Liver (tissue), 9 donors: ENCODE measurements around the gene PSD. TPM values are rescaled to one million over a fixed set of nuclear protein-coding genes. Genes with fewer than 3 reads are reported as not detected.

Experiments used
- DNase-seq: peaks from one replicate; pipeline ENCODE4 v3.0.0-alpha.2; 2017; ENCODE audit warnings: low spot score
- H3K27ac ChIP-seq, 2 donors: one replicate each; pipeline ENCODE4 v1.7.0; 2013; ENCODE audit warnings: inconsistent platforms in 2 of 2, low read length in 2 of 2, control low read depth in 1 of 2, low read depth in 1 of 2, mild to moderate bottlenecking in 1 of 2
- H3K27me3 ChIP-seq, 4 donors: one replicate each; pipeline versions ENCODE4 v1.6.1 to v1.7.0; 2013; ENCODE audit warnings: low read length in 3 of 4, inconsistent platforms in 1 of 4, mild to moderate bottlenecking in 1 of 4, moderate library complexity in 1 of 4; ENCODE audit not compliant: control insufficient read depth in 4 of 4, insufficient read depth in 4 of 4
- H3K36me3 ChIP-seq, 4 donors: one replicate each; pipeline versions ENCODE4 v1.6.1 to v1.7.0; 2013; ENCODE audit warnings: low read length in 3 of 4, mild to moderate bottlenecking in 3 of 4, low read depth in 1 of 4, moderate library complexity in 1 of 4; ENCODE audit not compliant: control insufficient read depth in 4 of 4, insufficient read depth in 3 of 4
- H3K4me1 ChIP-seq, 4 donors: one replicate each; pipeline versions ENCODE4 v1.6.1 to v1.7.0; 2013; ENCODE audit warnings: low read length in 3 of 4, mild to moderate bottlenecking in 3 of 4, moderate library complexity in 1 of 4; ENCODE audit not compliant: control insufficient read depth in 4 of 4, insufficient read depth in 4 of 4
- H3K4me3 ChIP-seq, 3 donors: one replicate each; pipeline versions ENCODE4 v1.6.1 to v1.7.0; 2013; ENCODE audit warnings: low read length in 3 of 3, control low read depth in 1 of 3, low read depth in 1 of 3, mild to moderate bottlenecking in 1 of 3
- H3K9ac ChIP-seq, 2 donors: one replicate each; pipeline ENCODE4 v1.7.0; 2013; ENCODE audit warnings: low read length in 2 of 2, mild to moderate bottlenecking in 2 of 2, moderate library complexity in 2 of 2, control low read depth in 1 of 2, low read depth in 1 of 2
- H3K9me3 ChIP-seq, 4 donors: one replicate each; pipeline versions ENCODE4 v1.6.1 to v1.7.0; 2013; ENCODE audit warnings: low read length in 3 of 4; ENCODE audit not compliant: control insufficient read depth in 4 of 4
- EGR1 ChIP-seq, 2 donors: IDR thresholded peaks; 2 replicates each; pipeline ENCODE4 v1.6.1; 2016 to 2018; ENCODE audit warnings: antibody characterized with exemption in 2 of 2, low read depth in 2 of 2
- GABPA ChIP-seq, 2 donors: IDR thresholded peaks in 1 of 2; conservative IDR thresholded peaks in 1 of 2; 2 replicates each; pipeline ENCODE4 v1.6.1; 2016; ENCODE audit warnings: antibody characterized with exemption in 2 of 2, mild to moderate bottlenecking in 1 of 2, moderate library complexity in 1 of 2
- HNF4A ChIP-seq, 2 donors: conservative IDR thresholded peaks; 2 replicates each; pipeline ENCODE4 v1.6.1; 2016; ENCODE audit warnings: antibody characterized with exemption in 2 of 2, mild to moderate bottlenecking in 2 of 2
- HNF4G ChIP-seq: IDR thresholded peaks from 2 replicates; pipeline ENCODE4 v1.6.1; 2016; ENCODE audit warnings: antibody characterized with exemption
- JUND ChIP-seq, 2 donors: IDR thresholded peaks; 2 replicates each; pipeline ENCODE4 v1.6.1; 2016; ENCODE audit warnings: antibody characterized with exemption in 2 of 2
- NR2F2 ChIP-seq: IDR thresholded peaks from 2 replicates; pipeline ENCODE4 v1.6.1; 2016; ENCODE audit warnings: antibody characterized with exemption
- RAD21 ChIP-seq, 2 donors: IDR thresholded peaks; 2 replicates each; pipeline ENCODE4 v1.6.1; 2016; ENCODE audit warnings: antibody characterized with exemption in 2 of 2, mild to moderate bottlenecking in 2 of 2
- RXRA ChIP-seq, 2 donors: IDR thresholded peaks; 2 replicates each; pipeline ENCODE4 v1.6.1; 2017 to 2018; ENCODE audit warnings: antibody characterized with exemption in 2 of 2, mild to moderate bottlenecking in 1 of 2
- SP1 ChIP-seq: IDR thresholded peaks from 2 replicates; pipeline ENCODE4 v1.6.1; 2018; ENCODE audit warnings: antibody characterized with exemption, mild to moderate bottlenecking
- YY1 ChIP-seq: IDR thresholded peaks from 2 replicates; pipeline ENCODE4 v1.6.1; 2016; ENCODE audit warnings: antibody characterized with exemption, mild to moderate bottlenecking
- WGBS: extraction: QIAGEN DNeasy Blood & Tissue Kit; methylation state at CpG from one replicate; pipeline ENCODE4 v1.1.7; 2013; 5-methylcytosine and 5-hydroxymethylcytosine counted together
- polyA plus RNA-seq, 2 donors: library from polyadenylated mRNA; stranded (reverse) in 1 of 2; unstranded in 1 of 2; fragments of 200-250 nt in 1 of 2; fragments of >200 nt in 1 of 2; fragmentation: Nextera tagmentation in 1 of 2; extraction: Ambion mirVana in 1 of 2; gene quantifications; one replicate each; pipeline versions ENCODE4 v1.2.1 to v1.2.3, GENCODE V29; 2013 to 2015
- total RNA-seq, 2 donors: library from RNA; depleted of rRNA; stranded (reverse); fragments of >200 nt; gene quantifications; one replicate each; pipeline ENCODE4 v1.2.3, GENCODE V29; 2014
- TF ChIP-seq, protein P1 (sequence below): IDR thresholded peaks from 2 replicates; pipeline ENCODE4 v1.6.1; 2016; ENCODE audit warnings: antibody characterized with exemption, mild to moderate bottlenecking
- TF ChIP-seq, protein P2 (sequence below): IDR thresholded peaks from 2 replicates; pipeline ENCODE4 v1.6.1; 2016; ENCODE audit warnings: antibody characterized with exemption
- TF ChIP-seq, protein P3 (sequence below): fragments of 150-350 bp; IDR thresholded peaks from 2 replicates; pipeline ENCODE4 v1.5.1; 2017; ENCODE audit warnings: improper control_type of control experiment, low read depth, low read length; ENCODE audit not compliant: missing input control
- TF ChIP-seq, protein P4 (sequence below): IDR thresholded peaks from 2 replicates; pipeline ENCODE4 v1.6.1; 2016; ENCODE audit warnings: antibody characterized with exemption
- donor health status: healthy.
- donor health status: healthy.
- donor health status: healthy.
- donor health status: healthy.
- donor health status: healthy.

PSD gene
- total and polyA plus RNA-seq, 4 donors, result 0.56 to 1.3 (median 0.71) TPM

GRCh38 chr10:102408131-102408727 is 10.4 kb downstream of the PSD start (continued):
- TF ChIP-seq, protein P1, sequence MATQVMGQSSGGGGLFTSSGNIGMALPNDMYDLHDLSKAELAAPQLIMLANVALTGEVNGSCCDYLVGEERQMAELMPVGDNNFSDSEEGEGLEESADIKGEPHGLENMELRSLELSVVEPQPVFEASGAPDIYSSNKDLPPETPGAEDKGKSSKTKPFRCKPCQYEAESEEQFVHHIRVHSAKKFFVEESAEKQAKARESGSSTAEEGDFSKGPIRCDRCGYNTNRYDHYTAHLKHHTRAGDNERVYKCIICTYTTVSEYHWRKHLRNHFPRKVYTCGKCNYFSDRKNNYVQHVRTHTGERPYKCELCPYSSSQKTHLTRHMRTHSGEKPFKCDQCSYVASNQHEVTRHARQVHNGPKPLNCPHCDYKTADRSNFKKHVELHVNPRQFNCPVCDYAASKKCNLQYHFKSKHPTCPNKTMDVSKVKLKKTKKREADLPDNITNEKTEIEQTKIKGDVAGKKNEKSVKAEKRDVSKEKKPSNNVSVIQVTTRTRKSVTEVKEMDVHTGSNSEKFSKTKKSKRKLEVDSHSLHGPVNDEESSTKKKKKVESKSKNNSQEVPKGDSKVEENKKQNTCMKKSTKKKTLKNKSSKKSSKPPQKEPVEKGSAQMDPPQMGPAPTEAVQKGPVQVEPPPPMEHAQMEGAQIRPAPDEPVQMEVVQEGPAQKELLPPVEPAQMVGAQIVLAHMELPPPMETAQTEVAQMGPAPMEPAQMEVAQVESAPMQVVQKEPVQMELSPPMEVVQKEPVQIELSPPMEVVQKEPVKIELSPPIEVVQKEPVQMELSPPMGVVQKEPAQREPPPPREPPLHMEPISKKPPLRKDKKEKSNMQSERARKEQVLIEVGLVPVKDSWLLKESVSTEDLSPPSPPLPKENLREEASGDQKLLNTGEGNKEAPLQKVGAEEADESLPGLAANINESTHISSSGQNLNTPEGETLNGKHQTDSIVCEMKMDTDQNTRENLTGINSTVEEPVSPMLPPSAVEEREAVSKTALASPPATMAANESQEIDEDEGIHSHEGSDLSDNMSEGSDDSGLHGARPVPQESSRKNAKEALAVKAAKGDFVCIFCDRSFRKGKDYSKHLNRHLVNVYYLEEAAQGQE, result no peak
- TF ChIP-seq, protein P2, sequence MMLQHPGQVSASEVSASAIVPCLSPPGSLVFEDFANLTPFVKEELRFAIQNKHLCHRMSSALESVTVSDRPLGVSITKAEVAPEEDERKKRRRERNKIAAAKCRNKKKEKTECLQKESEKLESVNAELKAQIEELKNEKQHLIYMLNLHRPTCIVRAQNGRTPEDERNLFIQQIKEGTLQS, result no peak

- H3K36me3 ChIP-seq, result peaks cover 0 to 1% (median 0%) of the 10 kb centered on the region in 4 donors
- no peak overlapping the region for H3K4me3 ChIP-seq
- DNase-seq, result no peak
- H3K27ac ChIP-seq, result no peak overlapping the region
- no peak overlapping the region for H3K9ac ChIP-seq
- peaks cover 2 to 8% (median 5%) of the 10 kb centered on the region in 4 donors for H3K4me1 ChIP-seq
- peaks cover 0 to 25% (median 6%) of the 10 kb centered on the region in 4 donors for H3K27me3 ChIP-seq
- TF ChIP-seq NR2F2 (no peak), EGR1 (IDR thresholded peaks at IDR 0.05; ENCODE audit: low read depth in 2 of 2) (no peak), GABPA (IDR thresholded peaks at IDR 0.05 in 1 of 2, conservative IDR thresholded peaks at IDR 0.05 in 1 of 2) (no peak), RAD21 (IDR thresholded peaks at IDR 0.05) (no peak), SP1 (no peak), YY1 (no peak), RXRA (IDR thresholded peaks at IDR 0.05) (no peak), HNF4A (conservative IDR thresholded peaks at IDR 0.05) (no peak)
- TF ChIP-seq, protein P2, result no peak
- TF ChIP-seq, protein P3, sequence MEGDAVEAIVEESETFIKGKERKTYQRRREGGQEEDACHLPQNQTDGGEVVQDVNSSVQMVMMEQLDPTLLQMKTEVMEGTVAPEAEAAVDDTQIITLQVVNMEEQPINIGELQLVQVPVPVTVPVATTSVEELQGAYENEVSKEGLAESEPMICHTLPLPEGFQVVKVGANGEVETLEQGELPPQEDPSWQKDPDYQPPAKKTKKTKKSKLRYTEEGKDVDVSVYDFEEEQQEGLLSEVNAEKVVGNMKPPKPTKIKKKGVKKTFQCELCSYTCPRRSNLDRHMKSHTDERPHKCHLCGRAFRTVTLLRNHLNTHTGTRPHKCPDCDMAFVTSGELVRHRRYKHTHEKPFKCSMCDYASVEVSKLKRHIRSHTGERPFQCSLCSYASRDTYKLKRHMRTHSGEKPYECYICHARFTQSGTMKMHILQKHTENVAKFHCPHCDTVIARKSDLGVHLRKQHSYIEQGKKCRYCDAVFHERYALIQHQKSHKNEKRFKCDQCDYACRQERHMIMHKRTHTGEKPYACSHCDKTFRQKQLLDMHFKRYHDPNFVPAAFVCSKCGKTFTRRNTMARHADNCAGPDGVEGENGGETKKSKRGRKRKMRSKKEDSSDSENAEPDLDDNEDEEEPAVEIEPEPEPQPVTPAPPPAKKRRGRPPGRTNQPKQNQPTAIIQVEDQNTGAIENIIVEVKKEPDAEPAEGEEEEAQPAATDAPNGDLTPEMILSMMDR, result no peak
- no peaks in the 10 kb centered on the region for H3K9me3 ChIP-seq
- WGBS, result 85% methylated on average over 13 of the region's 13 CpGs
Measured at GRCh38 chr10:102407425-102408130, 11.0 kb downstream of the PSD start.

GRCh38 chr10:102406815-102407214 is 11.8 kb downstream of the PSD start:
- Histone ChIP-seq H3K4me1 (peaks cover 2 to 8% (median 5%) of the 10 kb centered on the region in 4 donors), H3K9ac (no peak overlapping the region), H3K27ac (no peak overlapping the region), H3K9me3 (no peaks in the 10 kb centered on the region), H3K36me3 (peaks cover 0 to 7% (median under 1%) of the 10 kb centered on the region in 4 donors), H3K27me3 (peaks cover 0 to 18% (median 4%) of the 10 kb centered on the region in 4 donors), H3K4me3 (no peak overlapping the region)
- DNase-seq, result no peak
- WGBS, result 95% methylated on average over 2 of the region's 2 CpGs
- TF ChIP-seq, protein P4, sequence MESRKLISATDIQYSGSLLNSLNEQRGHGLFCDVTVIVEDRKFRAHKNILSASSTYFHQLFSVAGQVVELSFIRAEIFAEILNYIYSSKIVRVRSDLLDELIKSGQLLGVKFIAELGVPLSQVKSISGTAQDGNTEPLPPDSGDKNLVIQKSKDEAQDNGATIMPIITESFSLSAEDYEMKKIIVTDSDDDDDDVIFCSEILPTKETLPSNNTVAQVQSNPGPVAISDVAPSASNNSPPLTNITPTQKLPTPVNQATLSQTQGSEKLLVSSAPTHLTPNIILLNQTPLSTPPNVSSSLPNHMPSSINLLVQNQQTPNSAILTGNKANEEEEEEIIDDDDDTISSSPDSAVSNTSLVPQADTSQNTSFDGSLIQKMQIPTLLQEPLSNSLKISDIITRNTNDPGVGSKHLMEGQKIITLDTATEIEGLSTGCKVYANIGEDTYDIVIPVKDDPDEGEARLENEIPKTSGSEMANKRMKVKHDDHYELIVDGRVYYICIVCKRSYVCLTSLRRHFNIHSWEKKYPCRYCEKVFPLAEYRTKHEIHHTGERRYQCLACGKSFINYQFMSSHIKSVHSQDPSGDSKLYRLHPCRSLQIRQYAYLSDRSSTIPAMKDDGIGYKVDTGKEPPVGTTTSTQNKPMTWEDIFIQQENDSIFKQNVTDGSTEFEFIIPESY, result no peak
- TF ChIP-seq HNF4G (no peak), JUND (IDR thresholded peaks at IDR 0.05) (no peak)
